Pulmonary artery endothelial cell (primary cell): ENCODE results near the gene MAPKBP1. TPM values are rescaled to one million over a fixed set of nuclear protein-coding genes. Genes with fewer than 3 reads are reported as not detected.
A peak's percentile ranks its signal among the peaks of the same experiment; 100 is the strongest.
"Not testable (repeated sequence)": the region's sequence is repeated elsewhere in the genome, so short reads cannot be mapped to it uniquely, and the experiment has no call there.

Experiments used
- DNase-seq: peaks from one replicate; pipeline ENCODE4 v3.0.0-alpha.2; 2011; ENCODE audit warnings: low read depth, low spot score
- total RNA-seq: library from RNA; depleted of rRNA; stranded (reverse); fragments of >200 nt; gene quantifications from 2 replicates; pipeline ENCODE4 v1.2.3, GENCODE V29; 2014

MAPKBP1 gene, protein sequence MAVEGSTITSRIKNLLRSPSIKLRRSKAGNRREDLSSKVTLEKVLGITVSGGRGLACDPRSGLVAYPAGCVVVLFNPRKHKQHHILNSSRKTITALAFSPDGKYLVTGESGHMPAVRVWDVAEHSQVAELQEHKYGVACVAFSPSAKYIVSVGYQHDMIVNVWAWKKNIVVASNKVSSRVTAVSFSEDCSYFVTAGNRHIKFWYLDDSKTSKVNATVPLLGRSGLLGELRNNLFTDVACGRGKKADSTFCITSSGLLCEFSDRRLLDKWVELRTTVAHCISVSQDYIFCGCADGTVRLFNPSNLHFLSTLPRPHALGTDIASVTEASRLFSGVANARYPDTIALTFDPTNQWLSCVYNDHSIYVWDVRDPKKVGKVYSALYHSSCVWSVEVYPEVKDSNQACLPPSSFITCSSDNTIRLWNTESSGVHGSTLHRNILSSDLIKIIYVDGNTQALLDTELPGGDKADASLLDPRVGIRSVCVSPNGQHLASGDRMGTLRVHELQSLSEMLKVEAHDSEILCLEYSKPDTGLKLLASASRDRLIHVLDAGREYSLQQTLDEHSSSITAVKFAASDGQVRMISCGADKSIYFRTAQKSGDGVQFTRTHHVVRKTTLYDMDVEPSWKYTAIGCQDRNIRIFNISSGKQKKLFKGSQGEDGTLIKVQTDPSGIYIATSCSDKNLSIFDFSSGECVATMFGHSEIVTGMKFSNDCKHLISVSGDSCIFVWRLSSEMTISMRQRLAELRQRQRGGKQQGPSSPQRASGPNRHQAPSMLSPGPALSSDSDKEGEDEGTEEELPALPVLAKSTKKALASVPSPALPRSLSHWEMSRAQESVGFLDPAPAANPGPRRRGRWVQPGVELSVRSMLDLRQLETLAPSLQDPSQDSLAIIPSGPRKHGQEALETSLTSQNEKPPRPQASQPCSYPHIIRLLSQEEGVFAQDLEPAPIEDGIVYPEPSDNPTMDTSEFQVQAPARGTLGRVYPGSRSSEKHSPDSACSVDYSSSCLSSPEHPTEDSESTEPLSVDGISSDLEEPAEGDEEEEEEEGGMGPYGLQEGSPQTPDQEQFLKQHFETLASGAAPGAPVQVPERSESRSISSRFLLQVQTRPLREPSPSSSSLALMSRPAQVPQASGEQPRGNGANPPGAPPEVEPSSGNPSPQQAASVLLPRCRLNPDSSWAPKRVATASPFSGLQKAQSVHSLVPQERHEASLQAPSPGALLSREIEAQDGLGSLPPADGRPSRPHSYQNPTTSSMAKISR (N-terminal part only)
- total RNA-seq = 18.5 and 25.2 TPM in 2 replicates

DNA sequence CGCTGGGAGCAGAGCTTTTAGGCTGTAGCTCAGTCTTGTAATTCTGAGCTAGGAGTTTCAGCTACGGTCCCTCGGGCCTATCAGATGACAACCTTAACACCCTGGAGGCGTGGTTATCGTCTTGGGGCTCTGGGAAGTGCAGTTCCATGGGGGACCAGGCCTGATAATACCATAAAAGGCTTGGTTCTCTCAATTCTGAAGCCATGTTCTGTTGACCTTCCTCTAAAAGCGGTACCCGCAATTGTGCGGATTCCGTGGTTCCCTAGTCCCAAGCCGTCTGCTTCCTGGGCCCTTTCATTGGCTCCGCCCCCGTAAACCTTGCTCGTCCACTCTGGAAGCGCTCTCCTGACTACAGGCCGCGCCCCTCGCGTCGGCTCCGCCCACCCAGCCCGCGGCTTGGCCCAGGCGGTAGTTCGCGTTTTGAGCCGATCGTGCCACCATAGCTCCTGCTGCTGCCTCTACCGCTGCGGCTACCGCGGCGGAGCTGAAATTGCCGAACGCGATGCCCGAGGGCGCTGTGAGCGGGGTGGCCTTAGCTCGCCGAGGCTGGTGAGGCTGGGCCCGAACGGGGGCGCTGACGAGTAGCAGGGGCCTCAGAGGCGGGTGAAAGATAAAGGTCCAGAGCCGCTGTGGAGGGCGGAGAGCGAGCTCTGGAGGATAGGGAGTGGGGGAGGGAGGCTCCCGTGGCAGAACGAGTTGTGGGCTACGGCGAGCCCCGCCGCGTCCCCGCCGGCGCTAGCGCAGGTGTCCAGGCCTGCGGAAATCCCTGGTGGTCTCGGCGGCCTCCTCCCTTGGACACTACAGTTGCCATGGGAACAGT is at the start of gene MAPKBP1:
TSS of gene MAPKBP1 (plus strand) at position 423 of the 820 bp plus-strand sequence. CDS start 792 bp downstream, outside the sequence.
- peak; percentile 94 for DNase-seq

DNA sequence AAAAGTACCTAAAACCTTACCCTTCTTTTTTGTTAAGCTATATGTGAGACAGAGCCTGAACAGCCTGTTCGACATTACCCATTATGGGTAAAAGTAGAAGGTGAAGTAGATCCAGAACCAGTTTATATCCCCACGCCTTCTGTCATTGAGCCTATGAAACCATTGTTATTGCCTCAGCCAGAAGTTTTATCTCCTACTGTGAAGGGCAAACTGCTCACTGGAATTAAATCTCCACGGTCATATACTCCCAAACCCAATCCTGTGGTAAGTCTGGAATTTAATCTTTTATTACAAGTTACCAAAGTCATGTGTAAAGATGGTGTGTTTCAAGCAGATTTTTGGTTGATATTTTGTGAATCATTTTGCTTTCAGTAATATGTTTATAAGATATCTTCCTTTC is 47.1 kb upstream of the MAPKBP1 start:
- no peak for DNase-seq

DNA sequence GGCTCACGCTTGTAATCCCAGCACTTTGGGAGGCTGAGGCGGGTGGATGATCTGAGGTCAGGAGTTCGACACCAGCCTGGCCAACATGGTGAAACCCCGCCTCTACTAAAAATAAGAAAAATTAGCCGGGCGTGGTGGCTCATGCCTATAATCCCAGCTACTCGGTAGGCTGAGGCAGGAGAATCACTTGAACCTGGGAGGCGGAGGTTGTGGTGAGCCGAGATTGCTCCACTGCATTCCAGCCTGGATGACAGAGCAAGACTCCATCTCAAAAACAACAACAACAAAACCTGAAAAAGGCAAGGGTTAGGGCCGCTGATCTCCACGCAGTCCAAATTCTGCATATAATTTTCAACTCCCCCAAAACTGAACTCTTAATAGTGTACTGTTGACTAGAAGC is 46.2 kb upstream of the MAPKBP1 start:
- DNase-seq = not testable (repeated sequence)

DNA sequence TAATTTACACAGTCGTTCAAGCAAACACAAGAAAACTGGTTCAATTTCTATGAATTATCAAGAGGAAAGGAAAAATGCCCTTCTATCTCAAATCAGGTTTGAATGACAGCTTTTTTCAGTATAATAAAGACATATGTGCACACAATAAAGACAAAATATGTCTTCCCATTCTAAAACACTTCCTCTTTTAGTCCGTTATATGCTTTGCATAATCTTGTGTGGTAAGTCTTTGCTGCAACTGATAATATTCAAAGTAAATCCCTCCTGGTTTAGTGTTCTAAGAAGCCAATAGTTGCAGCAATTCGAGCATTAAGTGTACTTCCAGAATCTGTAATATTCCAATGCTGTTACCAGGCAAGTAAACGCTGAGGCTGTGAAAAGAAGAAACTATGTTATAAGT is 43.7 kb upstream of the MAPKBP1 start:
- DNase-seq = no peak

DNA sequence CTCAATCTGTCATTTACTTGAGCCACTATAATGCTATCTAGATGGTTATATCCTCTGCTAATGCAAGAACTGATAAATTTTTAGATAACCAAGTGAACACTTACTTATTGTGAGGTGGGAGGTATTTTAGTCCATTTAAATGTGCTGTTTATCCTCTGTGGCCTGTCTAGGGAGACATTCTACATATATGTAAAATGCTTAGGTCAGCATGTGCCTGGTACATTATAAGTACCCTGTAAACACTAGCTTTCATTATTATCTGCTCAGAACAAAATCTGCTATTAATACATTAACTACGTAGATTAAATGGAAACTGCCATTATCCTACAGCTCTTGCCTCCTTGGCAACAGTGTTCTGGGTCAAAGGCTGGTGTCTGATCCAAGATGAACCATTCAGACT is 41.8 kb upstream of the MAPKBP1 start:
- DNase-seq = no peak

DNA sequence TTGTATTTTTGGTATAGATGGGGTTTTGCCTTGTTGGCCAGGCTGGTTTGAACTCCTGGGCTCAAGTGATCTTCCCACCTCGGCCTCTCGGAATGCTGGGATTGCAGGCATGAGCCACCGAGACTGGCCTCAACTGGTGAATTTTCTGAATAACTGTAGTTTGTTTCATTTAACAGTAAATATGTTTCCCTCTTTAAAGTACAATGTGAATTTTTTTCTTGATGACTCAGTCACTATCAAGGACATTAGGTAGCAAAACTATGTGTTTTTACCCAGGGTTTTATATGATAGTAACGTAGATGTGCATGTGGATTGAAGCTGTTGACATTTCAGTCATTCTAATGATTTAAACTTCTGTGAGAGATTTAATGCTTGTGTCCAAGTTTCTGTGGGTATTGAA is 40.2 kb upstream of the MAPKBP1 start:
- DNase-seq = no peak

DNA sequence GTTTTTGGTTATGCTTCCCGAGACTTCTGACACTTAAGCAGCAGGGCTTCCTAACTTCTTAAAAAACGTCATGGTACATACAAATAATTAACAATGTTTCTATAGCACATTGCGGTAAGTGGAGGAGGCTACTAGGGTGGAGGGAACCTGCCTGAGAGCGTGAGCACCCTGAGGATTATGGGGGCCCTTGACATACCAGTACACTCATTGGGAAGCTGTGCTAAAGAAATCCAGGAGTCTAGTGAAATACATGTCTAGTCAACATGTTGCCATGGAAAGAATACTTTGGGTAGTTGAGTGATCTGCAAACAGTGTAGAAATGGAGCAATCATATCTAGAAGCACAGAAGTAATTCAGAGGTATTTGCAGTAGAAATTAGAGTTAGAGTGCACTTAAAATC is 39.2 kb upstream of the MAPKBP1 start:
- DNase-seq = no peak

DNA sequence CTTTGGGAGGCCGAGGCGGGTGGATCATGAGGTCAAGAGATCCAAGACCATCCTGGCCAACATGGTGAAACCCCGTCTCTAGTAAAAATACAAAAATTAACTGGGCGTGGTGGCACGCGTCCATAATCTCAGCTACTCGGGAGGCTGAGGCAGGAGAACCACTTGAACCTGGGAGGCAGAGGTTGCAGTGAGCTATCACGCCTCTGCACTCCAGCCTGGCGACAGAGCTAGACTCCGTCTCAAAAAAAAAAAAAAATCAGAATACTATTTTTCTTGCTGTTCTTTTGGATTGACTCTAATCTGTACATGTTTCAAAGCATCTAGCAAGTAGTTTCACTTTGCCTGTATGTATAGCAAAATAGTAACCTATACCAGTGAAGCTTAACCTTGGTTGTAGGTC is 38.8 kb upstream of the MAPKBP1 start:
- DNase-seq = not testable (repeated sequence)

DNA sequence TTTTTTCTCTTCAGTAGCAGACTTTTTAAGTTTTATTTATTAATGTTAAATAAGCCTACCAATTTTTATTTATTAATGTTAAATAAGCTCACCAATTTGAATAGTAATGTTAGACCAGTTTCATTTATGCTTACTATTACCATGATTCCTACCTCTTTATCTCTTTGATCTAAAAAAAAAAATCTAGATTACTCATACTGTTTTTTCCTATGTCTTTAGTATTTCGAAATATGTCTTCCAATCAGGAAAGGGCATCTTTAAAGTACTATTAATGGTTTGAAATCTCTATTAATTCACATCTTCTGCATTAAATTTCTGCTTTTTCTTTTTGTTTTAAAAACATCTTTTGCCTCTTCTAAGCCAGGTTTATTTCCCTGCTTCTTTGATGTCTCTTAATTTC is 27.5 kb upstream of the MAPKBP1 start:
- DNase-seq = no peak

DNA sequence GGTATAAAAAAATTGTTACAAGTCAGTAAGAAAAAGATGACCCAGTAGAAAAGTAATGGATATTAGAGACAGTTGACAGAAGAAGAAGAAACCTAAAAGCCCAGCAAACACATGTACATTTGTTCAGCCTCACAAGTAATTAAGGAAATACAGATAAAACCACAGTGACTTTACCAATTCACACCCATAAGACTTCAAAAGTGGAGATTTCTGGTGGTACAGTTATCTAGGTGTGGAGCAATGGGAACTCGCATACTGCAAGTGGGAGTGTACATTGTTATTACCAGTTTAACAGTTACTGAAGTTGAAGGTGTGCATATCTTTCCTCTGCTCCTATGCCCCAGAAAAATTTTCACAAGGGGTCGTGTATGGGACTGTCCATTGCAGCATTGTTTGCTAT is 18.1 kb upstream of the MAPKBP1 start:
- no peak for DNase-seq

DNA sequence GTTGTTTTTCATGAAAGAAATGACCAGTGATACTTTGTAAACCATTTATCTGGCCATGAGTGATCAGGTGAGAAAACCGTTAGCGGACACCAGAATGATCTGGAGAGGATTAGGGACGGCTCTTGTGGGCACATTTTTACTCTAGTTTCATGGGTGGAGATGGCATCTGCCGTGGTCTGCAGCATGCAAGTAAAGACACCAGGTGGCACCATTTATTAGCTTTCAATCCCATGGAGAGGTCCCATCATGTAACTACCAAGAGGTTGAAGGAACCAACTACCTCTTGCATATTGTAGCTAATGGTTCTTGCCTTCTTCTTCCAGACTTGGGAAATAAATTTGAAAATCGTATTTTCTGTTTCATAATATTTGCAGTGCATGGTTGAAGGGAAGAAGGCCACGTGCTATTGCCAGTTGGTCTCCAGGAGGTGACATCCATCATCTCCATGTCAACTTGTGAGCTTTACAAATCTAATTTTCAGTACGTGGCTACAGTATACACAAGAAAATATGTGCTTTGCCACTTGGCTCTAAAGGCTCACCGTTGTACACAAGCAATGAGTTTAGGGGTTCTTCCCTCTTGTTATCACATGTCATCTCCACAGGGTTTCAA is 1.5 kb upstream of the MAPKBP1 start:
- DNase-seq = peak; percentile 61

DNA sequence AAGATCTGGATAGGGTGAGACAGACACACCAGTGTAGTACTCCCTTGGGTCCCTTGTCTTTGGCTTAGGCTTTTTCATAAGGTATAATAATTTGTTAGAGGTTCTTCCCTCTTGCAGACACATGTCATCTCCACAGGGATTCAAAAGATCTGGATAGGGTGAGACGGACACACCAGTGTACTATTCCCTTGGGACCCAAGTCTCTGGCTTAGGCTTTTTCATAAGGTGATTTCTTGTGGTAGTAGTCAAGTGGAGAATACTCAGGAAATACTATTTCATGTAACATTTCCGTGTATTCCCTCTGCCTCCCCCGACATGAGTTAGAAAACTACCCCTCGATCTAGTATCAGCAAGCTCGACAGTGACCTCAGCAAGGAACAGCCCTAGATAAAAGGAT is 954 bp upstream of the MAPKBP1 start:
- DNase-seq = no peak

DNA sequence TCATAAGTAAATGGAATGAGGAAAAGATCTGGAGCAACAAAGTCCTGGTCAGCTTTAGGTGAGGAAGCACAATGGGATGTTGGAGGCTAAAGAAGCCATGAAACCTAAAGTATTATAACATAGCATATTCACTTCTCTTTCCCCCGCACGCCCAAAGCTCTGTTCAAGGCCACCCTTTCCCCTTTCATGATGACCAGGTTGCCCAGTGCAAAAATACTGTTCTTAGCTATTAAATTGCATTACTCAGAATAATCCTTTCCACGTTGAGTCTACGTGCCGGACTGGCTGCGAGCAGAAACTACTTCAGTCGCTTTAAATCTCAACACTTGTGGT is 589 bp upstream of the MAPKBP1 start:
- DNase-seq = no peak

DNA sequence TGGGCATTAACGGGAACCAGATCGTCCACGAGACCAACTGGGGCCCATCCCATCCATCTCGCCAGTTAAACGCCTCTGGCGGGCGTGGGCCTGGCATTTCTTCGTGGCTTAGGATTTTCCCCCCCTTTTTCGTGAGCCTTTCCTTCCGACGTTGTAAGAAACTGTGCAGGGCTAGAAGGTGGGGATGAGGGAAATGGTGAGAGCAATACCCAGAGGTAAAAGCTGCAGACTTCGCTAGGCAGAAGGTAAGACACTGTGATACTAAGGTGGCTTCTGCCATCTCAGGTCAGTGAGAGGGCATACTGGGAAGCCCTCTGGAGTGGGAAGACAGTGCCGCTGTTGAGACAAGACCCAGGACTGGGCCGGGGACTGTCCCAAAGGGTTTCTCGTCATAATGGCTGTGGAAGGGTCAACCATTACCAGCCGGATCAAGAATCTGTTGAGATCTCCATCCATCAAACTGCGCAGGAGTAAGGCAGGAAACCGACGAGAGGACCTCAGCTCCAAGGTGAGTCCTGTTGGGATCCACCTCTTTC is 666 bp downstream of the MAPKBP1 start:
- DNase-seq = no peak

DNA sequence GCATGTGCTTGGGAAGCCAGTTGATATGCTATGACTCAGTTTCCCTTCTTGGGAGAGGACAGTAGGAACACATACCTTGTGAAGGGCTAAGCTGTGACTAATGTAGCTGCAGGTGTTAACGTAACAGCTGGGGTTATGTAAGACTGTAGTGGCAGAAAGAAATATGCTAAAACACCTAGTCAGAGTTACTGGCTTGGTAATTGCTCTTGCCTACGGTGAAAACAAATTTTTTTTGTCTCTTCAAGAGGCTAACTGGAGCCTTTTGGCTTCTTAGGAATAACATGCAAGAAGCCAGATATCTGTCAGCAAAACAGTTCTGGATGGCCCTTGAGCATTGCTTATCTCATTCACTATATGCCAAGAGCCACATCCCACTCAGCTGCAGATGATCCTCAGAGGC is 1.4 kb downstream of the MAPKBP1 start:
- no peak for DNase-seq

DNA sequence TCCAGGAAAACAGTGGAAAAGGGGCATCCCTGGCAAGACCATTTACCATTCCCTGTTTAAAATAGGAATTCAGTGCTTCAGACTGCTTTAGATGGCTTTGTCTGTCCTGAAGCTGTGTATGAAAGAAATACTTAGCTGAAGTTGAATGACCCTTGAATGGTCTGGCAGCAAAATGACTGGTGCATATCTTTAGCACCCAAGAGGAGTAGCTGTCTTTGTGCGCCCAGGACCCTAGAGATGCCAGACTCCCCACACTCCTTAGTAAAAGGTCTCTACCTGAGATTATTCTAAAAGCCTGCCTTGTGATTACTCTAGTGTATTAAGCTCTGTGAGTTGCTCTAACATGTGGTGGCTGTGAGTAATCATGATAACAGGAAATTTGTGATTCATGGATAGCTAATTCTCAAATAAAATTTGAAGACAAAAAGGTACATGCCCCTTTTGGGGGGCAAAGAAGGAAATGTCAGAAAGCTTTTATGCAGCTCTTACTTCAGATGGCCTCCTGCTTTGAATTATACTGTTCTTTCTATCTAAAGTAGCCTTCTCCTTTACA is 3.2 kb downstream of the MAPKBP1 start:
- no peak for DNase-seq

DNA sequence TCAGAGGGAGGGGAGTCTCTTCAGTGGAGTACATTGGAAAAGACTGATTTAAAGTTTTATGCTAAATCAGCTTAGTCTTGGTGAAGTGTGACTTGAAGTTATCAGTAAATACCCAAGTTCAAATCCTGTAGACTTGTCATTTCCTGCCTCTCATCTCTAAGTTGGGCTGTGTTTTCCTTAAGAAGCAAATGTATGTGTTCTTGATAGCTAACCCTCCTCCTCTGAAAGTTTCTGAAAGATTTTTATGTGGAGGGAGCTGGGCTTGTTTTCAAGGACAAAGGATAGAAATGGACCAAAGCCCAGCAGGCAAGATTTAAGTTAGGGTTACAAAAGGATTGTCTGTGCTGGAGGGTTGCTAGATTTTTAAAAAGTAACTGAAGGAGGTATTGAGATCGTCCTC is 4.2 kb downstream of the MAPKBP1 start:
- DNase-seq = no peak

DNA sequence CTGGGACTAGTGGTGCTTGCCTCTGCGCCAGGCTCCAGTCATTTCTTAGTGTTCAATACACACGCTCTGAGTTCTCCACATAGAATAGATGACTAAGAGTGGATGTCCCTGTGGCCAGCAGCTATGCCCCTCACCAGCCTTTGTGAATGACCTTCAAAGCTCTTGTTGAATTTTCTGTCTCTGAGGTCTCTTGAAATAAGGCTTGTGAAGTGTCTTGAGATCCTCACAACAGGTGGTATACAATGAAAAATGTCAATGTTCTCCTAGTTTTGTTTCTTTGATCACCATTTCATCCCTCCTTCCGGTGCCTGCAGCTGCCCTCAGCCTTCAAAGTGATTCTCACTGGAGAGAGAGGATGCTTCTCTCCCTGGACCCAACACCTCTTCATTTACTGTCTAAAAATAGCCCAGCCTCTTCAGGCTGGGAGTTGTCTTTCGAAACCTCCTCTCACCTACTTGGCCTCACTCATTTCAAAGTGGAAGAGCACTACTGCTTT is 5.4 kb downstream of the MAPKBP1 start:
- DNase-seq = no peak

DNA sequence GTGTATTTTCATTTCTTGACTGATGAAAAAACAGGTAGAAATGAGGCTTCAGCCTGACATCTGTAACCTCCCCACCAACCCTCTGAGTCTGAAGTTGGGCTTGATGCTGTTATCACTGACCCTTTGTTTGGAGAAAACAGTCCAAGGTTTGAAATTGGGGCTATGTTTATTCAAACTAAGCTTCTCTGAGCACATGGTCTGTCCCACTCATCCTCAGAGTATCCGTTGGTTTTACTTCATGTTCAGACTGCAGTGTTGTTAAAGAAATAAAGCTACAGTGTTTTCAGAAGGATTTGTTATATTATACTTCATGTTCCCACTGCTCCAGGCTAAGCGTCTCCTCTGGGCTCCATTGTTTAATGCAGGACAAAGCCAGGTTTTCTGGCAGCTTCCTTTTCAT is 6.0 kb downstream of the MAPKBP1 start:
- DNase-seq = no peak

DNA sequence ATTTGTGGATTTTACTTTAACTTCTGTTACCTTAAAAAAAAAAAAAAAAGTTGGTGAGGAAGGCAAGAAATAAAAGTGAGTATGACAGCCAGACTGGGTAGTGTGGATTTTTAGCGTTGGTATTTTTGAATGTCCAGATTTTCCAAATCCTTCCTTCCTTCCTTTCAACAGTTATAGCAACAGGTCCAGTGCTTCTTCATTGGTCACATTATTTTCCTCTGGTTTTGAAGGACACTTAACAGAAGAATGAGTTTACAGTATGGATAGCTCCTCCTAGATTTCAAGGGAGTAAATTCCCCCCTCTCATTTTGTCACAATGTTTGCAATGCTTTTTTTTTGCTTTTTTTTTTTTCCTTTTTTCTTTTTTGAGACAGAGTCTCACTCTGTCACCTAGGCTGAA is 6.4 kb downstream of the MAPKBP1 start:
- DNase-seq = no peak
